ENCODE results near the gene TBC1D22B.

- TF ChIP-seq CTCF (IDR thresholded peaks at IDR 0.05) (no peak), EZH2phosphoT487 (IDR thresholded peaks at IDR 0.05) (no peak)
Measured at GRCh38 chr6:37243131-37243815, 14.3 kb upstream of the TBC1D22B start.
